Suprapubic skin (tissue), 4 donors: ENCODE data around the gene THSD7A. TPM values are rescaled to one million over a fixed set of nuclear protein-coding genes. Genes with fewer than 3 reads are reported as not detected.

ENCODE experiments used
- DNase-seq, 2 donors: peaks; one replicate each; pipeline ENCODE4 v3.0.0-alpha.2; 2019; ENCODE audit warnings: low spot score in 2 of 2
- H3K27ac ChIP-seq: fragments of 200-600 bp; sonication (generic); one replicate; pipeline ENCODE4 v1.5.1; 2019
- H3K27me3 ChIP-seq: fragments of 200-600 bp; sonication (generic); one replicate; pipeline ENCODE4 v1.5.1; 2019
- H3K36me3 ChIP-seq: fragments of 200-600 bp; sonication (generic); one replicate; pipeline ENCODE4 v1.5.1; 2019
- H3K4me1 ChIP-seq: fragments of 200-600 bp; sonication (generic); one replicate; pipeline ENCODE4 v1.5.1; 2019
- H3K4me3 ChIP-seq: fragments of 200-600 bp; sonication (generic); one replicate; pipeline ENCODE4 v1.5.1; 2019; ENCODE audit warnings: mild to moderate bottlenecking
- H3K9me3 ChIP-seq: fragments of 200-600 bp; sonication (generic); one replicate; pipeline ENCODE4 v1.5.1; 2019
- CTCF ChIP-seq, 2 donors: fragments of 200-600 bp in 1 of 2; fragments of 450-650 bp in 1 of 2; sonication (generic) in 1 of 2; IDR thresholded peaks; one replicate each; pipeline ENCODE4 v1.5.1; 2016 to 2019; ENCODE audit warnings: antibody characterized with exemption in 2 of 2, mild to moderate bottlenecking in 1 of 2, moderate library complexity in 1 of 2
- EP300 ChIP-seq: sonication (generic); formaldehyde crosslinking; IDR thresholded peaks from one replicate; pipeline ENCODE4 v1.6.1; 2017; ENCODE audit warnings: antibody characterized with exemption
- POLR2A ChIP-seq, 2 donors: fragments of 450-650 bp; IDR thresholded peaks; one replicate each; pipeline ENCODE4 v1.6.1; 2017; ENCODE audit warnings: antibody characterized with exemption in 2 of 2, mild to moderate bottlenecking in 2 of 2, moderate library complexity in 2 of 2
- POLR2AphosphoS5 ChIP-seq, 3 donors: sonication (generic); formaldehyde crosslinking; IDR thresholded peaks; one replicate each; pipeline ENCODE4 v1.6.1; 2017; ENCODE audit warnings: antibody characterized with exemption in 3 of 3
- WGBS: methylation state at CpG from one replicate; pipeline ENCODE4 v1.1.5; 2018; 5-methylcytosine and 5-hydroxymethylcytosine counted together
- total RNA-seq, 4 donors: library from RNA; depleted of rRNA; stranded (reverse); fragments of >200 nt; gene quantifications; one replicate each; pipeline ENCODE4 v1.1.0, GENCODE V29; 2016

The THSD7A gene
- total RNA-seq, 4 donors from 2014 or later, result 0.42 to 5.4 (median 1.2) TPM

GRCh38 chr7:11753433-11753832 is 78.6 kb downstream of the THSD7A start:
- Histone ChIP-seq H3K36me3 (no peaks in the 10 kb centered on the region), H3K4me3 (no peak overlapping the region), H3K9me3 (no peaks in the 10 kb centered on the region), H3K27ac (no peak overlapping the region), H3K27me3 (no peaks in the 10 kb centered on the region), H3K4me1 (no peaks in the 10 kb centered on the region)
- TF ChIP-seq CTCF (IDR thresholded peaks at IDR 0.05) (no peak), EP300 (no peak), POLR2A (IDR thresholded peaks at IDR 0.05) (no peak), POLR2AphosphoS5 (IDR thresholded peaks at IDR 0.05) (no peak)
- DNase-seq, result no peak

- 79% methylated on average over 8 of the region's 8 CpGs for WGBS
These were observed 80.1 kb downstream of the THSD7A start for GRCh38 chr7:11751807-11752389.

GRCh38 chr7:11751315-11751714 is 80.7 kb downstream of the THSD7A start:
- DNase-seq, result no peak
- 93% methylated on average over 2 of the region's 2 CpGs for WGBS

More at GRCh38 chr7:11751807-11752389, 80.1 kb downstream of the THSD7A start:
- H3K27ac ChIP-seq, result no peak overlapping the region
- DNase-seq, result no peak
- no peaks in the 10 kb centered on the region for H3K36me3 ChIP-seq
- no peaks in the 10 kb centered on the region for H3K27me3 ChIP-seq
- H3K4me3 ChIP-seq, result no peak overlapping the region
- TF ChIP-seq POLR2AphosphoS5 (IDR thresholded peaks at IDR 0.05) (no peak), POLR2A (IDR thresholded peaks at IDR 0.05) (no peak), EP300 (no peak), CTCF (IDR thresholded peaks at IDR 0.05) (no peak)
- no peaks in the 10 kb centered on the region for H3K4me1 ChIP-seq
- no peaks in the 10 kb centered on the region for H3K9me3 ChIP-seq

GRCh38 chr7:11750191-11750590 is 81.8 kb downstream of the THSD7A start:
- TF ChIP-seq CTCF (IDR thresholded peaks at IDR 0.05) (no peak), POLR2AphosphoS5 (IDR thresholded peaks at IDR 0.05) (no peak), EP300 (no peak), POLR2A (IDR thresholded peaks at IDR 0.05) (no peak)
- DNase-seq, result no peak
- Histone ChIP-seq H3K4me3 (no peak overlapping the region), H3K27me3 (no peaks in the 10 kb centered on the region), H3K4me1 (no peaks in the 10 kb centered on the region), H3K9me3 (no peaks in the 10 kb centered on the region), H3K36me3 (no peaks in the 10 kb centered on the region), H3K27ac (no peak overlapping the region)
- WGBS, result 88% methylated on average over 6 of the region's 6 CpGs

More at GRCh38 chr7:11751315-11751714, 80.7 kb downstream of the THSD7A start:
- H3K27ac ChIP-seq, result no peak overlapping the region
- no peak overlapping the region for H3K4me3 ChIP-seq
- H3K27me3 ChIP-seq, result no peaks in the 10 kb centered on the region
- H3K9me3 ChIP-seq, result no peaks in the 10 kb centered on the region
- H3K4me1 ChIP-seq, result no peaks in the 10 kb centered on the region
- TF ChIP-seq EP300, result no peak
- TF ChIP-seq CTCF (IDR thresholded peaks at IDR 0.05), result no peak
- no peak for TF ChIP-seq POLR2A (IDR thresholded peaks at IDR 0.05)
- TF ChIP-seq POLR2AphosphoS5 (IDR thresholded peaks at IDR 0.05), result no peak
- no peaks in the 10 kb centered on the region for H3K36me3 ChIP-seq

GRCh38 chr7:11749629-11750028 is 82.4 kb downstream of the THSD7A start:
- no peak for TF ChIP-seq POLR2AphosphoS5 (IDR thresholded peaks at IDR 0.05)
- no peak for TF ChIP-seq CTCF (IDR thresholded peaks at IDR 0.05)
- no peak for TF ChIP-seq EP300
- TF ChIP-seq POLR2A (IDR thresholded peaks at IDR 0.05), result no peak
- Histone ChIP-seq H3K27ac (no peak overlapping the region), H3K9me3 (no peaks in the 10 kb centered on the region), H3K4me3 (no peak overlapping the region), H3K27me3 (no peaks in the 10 kb centered on the region), H3K4me1 (no peaks in the 10 kb centered on the region), H3K36me3 (no peaks in the 10 kb centered on the region)
- 87% methylated on average over 4 of the region's 4 CpGs for WGBS
- DNase-seq, result no peak
